Astrocyte (in vitro differentiated cells and primary cell): ENCODE results near the gene SRSF9. TPM values are rescaled to one million over a fixed set of nuclear protein-coding genes. Genes with fewer than 3 reads are reported as not detected.

ENCODE experiments used
- DNase-seq: peaks from one replicate; pipeline ENCODE4 v3.0.0-alpha.2; 2010; ENCODE audit warnings: low read depth
- FAIRE-seq: peaks from 2 replicates; lab custom pipeline; 2011; peaks lifted over from hg19 to GRCh38; lab: Jason Lieb, UNC
- H2AFZ ChIP-seq: 2 replicates; pipeline ENCODE4 v1.6.0; 2012; ENCODE audit warnings: low read depth, low read length, inconsistent platforms
- H3K27ac ChIP-seq: 2 replicates; pipeline ENCODE4 v1.5.1; 2011; ENCODE audit warnings: low read depth, low read length, inconsistent platforms
- H3K27me3 ChIP-seq: 2 replicates; pipeline ENCODE4 v1.6.0; 2011; ENCODE audit warnings: low read length, inconsistent platforms; ENCODE audit not compliant: insufficient read depth
- H3K36me3 ChIP-seq: 2 replicates; pipeline ENCODE4 v1.5.1; 2011; ENCODE audit warnings: low read length, inconsistent platforms; ENCODE audit not compliant: insufficient read depth
- H3K4me1 ChIP-seq: 2 replicates; pipeline ENCODE4 v1.5.1; 2011; ENCODE audit warnings: low read length, inconsistent platforms; ENCODE audit not compliant: insufficient read depth
- H3K4me2 ChIP-seq: 2 replicates; pipeline ENCODE4 v1.6.0; 2012; ENCODE audit warnings: low read length, inconsistent platforms
- H3K4me3 ChIP-seq: 2 replicates; pipeline ENCODE4 v1.5.1; 2011; ENCODE audit warnings: low read depth, mild to moderate bottlenecking, low read length, inconsistent platforms; ENCODE audit not compliant: insufficient read depth
- H3K79me2 ChIP-seq: 2 replicates; pipeline ENCODE4 v1.6.0; 2012; ENCODE audit warnings: mild to moderate bottlenecking, low read length, inconsistent platforms; ENCODE audit not compliant: insufficient read depth
- H3K9ac ChIP-seq: 2 replicates; pipeline ENCODE4 v1.6.0; 2012; ENCODE audit warnings: mild to moderate bottlenecking, low read length, inconsistent platforms
- H3K9me3 ChIP-seq: 2 replicates; pipeline ENCODE4 v1.5.1; 2012; ENCODE audit warnings: low read depth, mild to moderate bottlenecking, low read length, inconsistent platforms; ENCODE audit not compliant: insufficient read depth
- H4K20me1 ChIP-seq: 2 replicates; pipeline ENCODE4 v1.6.0; 2012; ENCODE audit warnings: low read length, inconsistent platforms; ENCODE audit not compliant: insufficient read depth
- H3K27ac Mint-ChIP-seq: one replicate; pipeline ENCODE4 v1.8.0; 2021; ENCODE audit warnings: mild to moderate bottlenecking, mixed read lengths; ENCODE audit not compliant: unreplicated experiment
- H3K27me3 Mint-ChIP-seq: one replicate; pipeline ENCODE4 v1.8.0; 2021; ENCODE audit warnings: low read depth, mixed read lengths; ENCODE audit not compliant: unreplicated experiment
- H3K36me3 Mint-ChIP-seq: one replicate; pipeline ENCODE4 v1.8.0; 2021; ENCODE audit warnings: low read depth, mixed read lengths; ENCODE audit not compliant: unreplicated experiment
- H3K4me1 Mint-ChIP-seq: one replicate; pipeline ENCODE4 v1.8.0; 2021; ENCODE audit warnings: low read depth, mixed read lengths; ENCODE audit not compliant: unreplicated experiment
- H3K4me3 Mint-ChIP-seq: one replicate; pipeline ENCODE4 v1.8.0; 2021; ENCODE audit warnings: mild to moderate bottlenecking, moderate library complexity, mixed read lengths; ENCODE audit not compliant: unreplicated experiment
- H3K9me3 Mint-ChIP-seq: one replicate; pipeline ENCODE4 v1.8.0; 2021; ENCODE audit warnings: mild to moderate bottlenecking, mixed read lengths; ENCODE audit not compliant: unreplicated experiment
- EZH2 ChIP-seq: IDR thresholded peaks from 2 replicates; pipeline ENCODE4 v1.6.1; 2012; ENCODE audit warnings: mild to moderate bottlenecking, low read length, inconsistent platforms; ENCODE audit not compliant: insufficient read depth
- total RNA-seq: library from RNA; stranded (reverse); gene quantifications from 2 replicates; pipeline ENCODE4 v1.2.1, GENCODE V29; 2021
- TF ChIP-seq, protein P1 (sequence below): IDR thresholded peaks from 2 replicates; pipeline ENCODE4 v1.5.1; 2011; ENCODE audit warnings: low read depth, mild to moderate bottlenecking, inconsistent platforms, low read length, moderate library complexity; ENCODE audit not compliant: insufficient read depth

The SRSF9 gene
- total RNA-seq, 1 donor from 2014 or later: 223 TPM

DNA sequence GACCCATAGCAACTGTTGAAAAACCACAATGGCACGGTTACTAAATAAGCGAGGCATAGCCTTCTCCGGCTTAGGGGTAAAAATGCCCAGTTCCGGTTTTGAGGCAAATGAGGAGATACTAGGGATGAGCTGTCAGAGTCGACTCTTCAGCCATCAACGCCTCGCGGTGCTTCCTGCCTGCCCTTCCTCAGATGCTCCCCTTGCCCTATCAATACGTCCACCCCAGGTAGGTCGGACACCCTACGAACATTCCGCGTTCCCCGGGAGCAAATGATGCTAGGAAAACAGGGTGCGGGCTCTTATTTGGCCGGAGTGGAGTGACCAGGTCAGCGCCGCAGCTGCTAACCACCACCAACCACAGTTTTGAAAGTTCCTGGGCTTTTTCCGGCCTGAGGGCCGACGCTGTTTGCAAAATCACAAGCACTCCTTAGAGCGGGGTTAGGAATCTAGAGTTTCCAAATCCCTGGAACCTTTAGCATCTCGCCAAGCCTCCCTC lies 1.2 kb downstream of the SRSF9 start:
- H3K4me1 ChIP-seq: peaks cover 9% of the 10 kb centered on the region
- peak overlapping the region; percentile 81 for H3K4me3 ChIP-seq
- no peak overlapping the region for H2AFZ ChIP-seq
- peak overlapping the region; percentile 83 for H3K27ac ChIP-seq
- DNase-seq: peak; percentile 51
- peak overlapping the region; percentile 90 for H3K9ac ChIP-seq
- Mint-ChIP-seq H3K4me3 (peak overlapping the region; percentile 96), H3K9me3 (no peaks in the 10 kb centered on the region), H3K27me3 (no peaks in the 10 kb centered on the region), H3K36me3 (peaks cover 9% of the 10 kb centered on the region), H3K27ac (peak overlapping the region; percentile 94), H3K4me1 (peaks cover 27% of the 10 kb centered on the region)
- H4K20me1 ChIP-seq: peaks cover 66% of the 10 kb centered on the region
- no peak for FAIRE-seq
- H3K4me2 ChIP-seq: peak overlapping the region; percentile 86
- TF ChIP-seq EZH2: no peak
- TF ChIP-seq, protein P1, sequence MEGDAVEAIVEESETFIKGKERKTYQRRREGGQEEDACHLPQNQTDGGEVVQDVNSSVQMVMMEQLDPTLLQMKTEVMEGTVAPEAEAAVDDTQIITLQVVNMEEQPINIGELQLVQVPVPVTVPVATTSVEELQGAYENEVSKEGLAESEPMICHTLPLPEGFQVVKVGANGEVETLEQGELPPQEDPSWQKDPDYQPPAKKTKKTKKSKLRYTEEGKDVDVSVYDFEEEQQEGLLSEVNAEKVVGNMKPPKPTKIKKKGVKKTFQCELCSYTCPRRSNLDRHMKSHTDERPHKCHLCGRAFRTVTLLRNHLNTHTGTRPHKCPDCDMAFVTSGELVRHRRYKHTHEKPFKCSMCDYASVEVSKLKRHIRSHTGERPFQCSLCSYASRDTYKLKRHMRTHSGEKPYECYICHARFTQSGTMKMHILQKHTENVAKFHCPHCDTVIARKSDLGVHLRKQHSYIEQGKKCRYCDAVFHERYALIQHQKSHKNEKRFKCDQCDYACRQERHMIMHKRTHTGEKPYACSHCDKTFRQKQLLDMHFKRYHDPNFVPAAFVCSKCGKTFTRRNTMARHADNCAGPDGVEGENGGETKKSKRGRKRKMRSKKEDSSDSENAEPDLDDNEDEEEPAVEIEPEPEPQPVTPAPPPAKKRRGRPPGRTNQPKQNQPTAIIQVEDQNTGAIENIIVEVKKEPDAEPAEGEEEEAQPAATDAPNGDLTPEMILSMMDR: no peak
- H3K9me3 ChIP-seq: no peaks in the 10 kb centered on the region
- peaks cover 84% of the 10 kb centered on the region for H3K79me2 ChIP-seq
- peaks cover 26% of the 10 kb centered on the region for H3K36me3 ChIP-seq
- H3K27me3 ChIP-seq: no peaks in the 10 kb centered on the region

- no peak overlapping the region for H3K4me3 ChIP-seq
- no peak for FAIRE-seq
- Mint-ChIP-seq H3K27me3 (no peaks in the 10 kb centered on the region), H3K36me3 (peaks cover 9% of the 10 kb centered on the region), H3K9me3 (no peaks in the 10 kb centered on the region), H3K4me1 (peaks cover 25% of the 10 kb centered on the region), H3K4me3 (peak overlapping the region; percentile 96), H3K27ac (no peak overlapping the region)
- H3K4me2 ChIP-seq: peak overlapping the region; percentile 86
- no peaks in the 10 kb centered on the region for H3K27me3 ChIP-seq
- no peak overlapping the region for H3K9ac ChIP-seq
- no peak overlapping the region for H3K27ac ChIP-seq
- peaks cover 9% of the 10 kb centered on the region for H3K4me1 ChIP-seq
- no peak for TF ChIP-seq EZH2
- TF ChIP-seq, protein P1: no peak
- H3K9me3 ChIP-seq: no peaks in the 10 kb centered on the region
- peaks cover 82% of the 10 kb centered on the region for H3K79me2 ChIP-seq
- no peak overlapping the region for H2AFZ ChIP-seq
- no peak for DNase-seq
- H3K36me3 ChIP-seq: peaks cover 35% of the 10 kb centered on the region
- peaks cover 65% of the 10 kb centered on the region for H4K20me1 ChIP-seq
These were observed 2.1 kb downstream of the SRSF9 start for GRCh38 chr12:120467439-120467838.

- H3K27me3 ChIP-seq: no peaks in the 10 kb centered on the region
- no peaks in the 10 kb centered on the region for H3K9me3 ChIP-seq
- DNase-seq (no peak), FAIRE-seq (no peak)
- peak overlapping the region; percentile 16 for H3K4me2 ChIP-seq
- no peak overlapping the region for H2AFZ ChIP-seq
- peaks cover 9% of the 10 kb centered on the region for H3K36me3 Mint-ChIP-seq
- H3K27ac Mint-ChIP-seq: peak overlapping the region; percentile 1
- H3K4me1 Mint-ChIP-seq: peaks cover 22% of the 10 kb centered on the region
- H3K4me3 ChIP-seq: no peak overlapping the region
- H3K36me3 ChIP-seq: peaks cover 42% of the 10 kb centered on the region
- no peak for TF ChIP-seq EZH2
- TF ChIP-seq, protein P1: peak; percentile 43
- peak overlapping the region; percentile 62 for H3K4me3 Mint-ChIP-seq
- peaks cover 79% of the 10 kb centered on the region for H3K79me2 ChIP-seq
- no peaks in the 10 kb centered on the region for H3K27me3 Mint-ChIP-seq
- no peak overlapping the region for H3K9ac ChIP-seq
- no peaks in the 10 kb centered on the region for H3K9me3 Mint-ChIP-seq
- H3K27ac ChIP-seq: no peak overlapping the region
- H3K4me1 ChIP-seq: peaks cover 9% of the 10 kb centered on the region
- H4K20me1 ChIP-seq: peaks cover 69% of the 10 kb centered on the region
These were observed 2.8 kb downstream of the SRSF9 start for GRCh38 chr12:120466560-120467315.
